Thoracic aorta (tissue), 2 donors: ENCODE results near the gene MARK4. TPM values are rescaled to one million over a fixed set of nuclear protein-coding genes. Genes with fewer than 3 reads are reported as not detected.
"Not testable (repeated sequence)": the region's sequence is repeated elsewhere in the genome, so short reads cannot be mapped to it uniquely, and the experiment has no call there.

Experiments
- ATAC-seq: fragments of 150-250 bp; one replicate; pipeline ENCODE4 v1.8.0; 2017; ENCODE audit warnings: low read depth; ENCODE audit not compliant: insufficient number of reproducible peaks, low FRiP score
- DNase-seq: peaks from one replicate; pipeline ENCODE4 v3.0.0-alpha.2; 2020; ENCODE audit warnings: low spot score
- H3K27ac ChIP-seq, 2 donors: fragments of 200-600 bp; sonication (generic); 1 replicate in 1 of 2; 2 replicates in 1 of 2; pipeline ENCODE4 v1.5.1; 2016; ENCODE audit warnings: mild to moderate bottlenecking in 2 of 2, moderate library complexity in 2 of 2
- H3K27me3 ChIP-seq: fragments of 200-600 bp; sonication (generic); replicated peaks from 2 replicates; pipeline ENCODE4 v1.6.0; 2016; ENCODE audit warnings: mild to moderate bottlenecking; ENCODE audit not compliant: insufficient read depth
- H3K36me3 ChIP-seq: fragments of 200-600 bp; sonication (generic); one replicate; pipeline ENCODE4 v1.5.1; 2016
- H3K4me1 ChIP-seq, 2 donors: fragments of 200-600 bp; sonication (generic); 1 replicate in 1 of 2; 2 replicates in 1 of 2; pipeline versions ENCODE4 v1.5.1 to v1.6.0; 2016; ENCODE audit warnings: low read depth in 2 of 2, mild to moderate bottlenecking in 1 of 2; ENCODE audit not compliant: control insufficient read depth in 1 of 2
- H3K4me3 ChIP-seq: fragments of 200-600 bp; sonication (generic); 2 replicates; pipeline ENCODE4 v1.5.1; 2016; ENCODE audit warnings: mild to moderate bottlenecking
- H3K9me3 ChIP-seq: fragments of 200-600 bp; sonication (generic); 2 replicates; pipeline ENCODE4 v1.5.1; 2016
- CTCF ChIP-seq: fragments of 200-600 bp; sonication (generic); IDR thresholded peaks from one replicate; pipeline ENCODE4 v1.5.1; 2019; ENCODE audit warnings: antibody characterized with exemption
- total RNA-seq, 2 donors: library from RNA; depleted of rRNA; stranded (reverse); fragments of >200 nt; gene quantifications; one replicate each; pipeline versions ENCODE4 v1.1.0 to v1.2.3, GENCODE V29; 2016

MARK4 gene
- total RNA-seq, 2 donors from 2014 or later: 24.1 to 36.2 TPM

GRCh38 chr19:45333609-45334303, 82.7 kb downstream of the MARK4 start:
- no peak for TF ChIP-seq CTCF
- H3K27ac ChIP-seq: no peak overlapping the region

DNA sequence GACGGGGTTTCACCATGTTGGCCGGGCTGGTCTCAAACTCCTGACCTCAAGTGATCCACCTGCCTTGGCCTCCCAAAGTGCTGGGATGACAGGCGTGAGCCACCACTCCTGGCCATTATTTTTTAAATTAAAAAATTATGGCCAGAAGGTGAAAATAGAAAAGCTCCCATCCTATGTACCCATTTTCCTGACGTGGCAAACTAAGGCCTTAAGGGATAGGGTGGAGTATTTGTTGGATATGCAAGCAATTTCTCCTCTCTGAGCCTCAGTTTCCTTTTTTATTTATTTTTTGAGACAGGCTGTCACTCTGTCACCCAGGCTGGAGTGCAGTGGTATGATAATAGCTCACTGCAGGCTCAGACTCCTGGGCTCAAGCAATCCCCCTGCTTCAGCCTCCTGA, 83.8 kb downstream of the MARK4 start:
- not testable (repeated sequence) for H3K36me3 ChIP-seq, H3K4me3 ChIP-seq, DNase-seq, H3K27ac ChIP-seq, ATAC-seq, H3K9me3 ChIP-seq, H3K4me1 ChIP-seq, H3K27me3 ChIP-seq

More at GRCh38 chr19:45333609-45334303, 82.7 kb downstream of the MARK4 start:
- Histone ChIP-seq H3K4me3 (no peak overlapping the region), H3K36me3 (no peaks in the 10 kb centered on the region), H3K4me1 (peaks cover 0 to 5% of the 10 kb centered on the region in 2 donors), H3K27me3 (no peaks in the 10 kb centered on the region), H3K9me3 (no peaks in the 10 kb centered on the region)
- ATAC-seq (no peak), DNase-seq (no peak)

- peaks cover 7 to 11% of the 10 kb centered on the region in 2 donors for H3K4me1 ChIP-seq
- H3K27ac ChIP-seq: no peak overlapping the region
- no peaks in the 10 kb centered on the region for H3K9me3 ChIP-seq
- TF ChIP-seq CTCF: no peak
- H3K4me3 ChIP-seq: no peak overlapping the region
- no peaks in the 10 kb centered on the region for H3K36me3 ChIP-seq
- peaks cover 11% of the 10 kb centered on the region for H3K27me3 ChIP-seq
- ATAC-seq: no peak
- no peak for DNase-seq
Observed at GRCh38 chr19:45336696-45337251, 85.7 kb downstream of the MARK4 start.

DNA sequence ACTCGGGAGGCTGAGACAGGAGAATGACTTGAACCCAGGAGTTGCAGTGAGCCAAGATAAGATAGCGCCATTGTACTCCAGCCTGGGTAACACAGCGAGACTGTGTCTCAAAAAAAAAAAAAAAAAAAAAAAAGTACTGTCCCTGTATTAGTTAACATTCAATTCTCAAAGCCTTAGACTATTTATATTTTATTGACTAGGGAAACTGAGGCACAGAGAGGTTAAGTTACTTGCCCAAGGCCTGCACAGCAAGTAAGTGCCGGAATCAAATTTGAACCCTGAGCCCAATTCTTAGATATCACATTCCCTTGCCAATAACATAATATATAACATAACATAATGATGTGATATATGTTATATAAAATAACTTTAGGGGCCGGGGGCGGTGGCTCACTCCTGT, 88.6 kb downstream of the MARK4 start:
- no peak for ATAC-seq
- DNase-seq: no peak

GRCh38 chr19:45340232-45340898, 89.3 kb downstream of the MARK4 start, which contains the start of gene KLC3:
Gene KLC3 (plus strand): TSS chr19:45340750. CDS start chr19:45345542, 4,792 bp downstream.
- no peak for DNase-seq
- Histone ChIP-seq H3K4me3 (peak within 1 kb of the TSS; percentile 31), H3K9me3 (no peaks in the 10 kb centered on the region), H3K27me3 (peaks cover 11% of the 10 kb centered on the region), H3K4me1 (peaks cover 7 to 11% of the 10 kb centered on the region in 2 donors), H3K36me3 (no peaks in the 10 kb centered on the region), H3K27ac (no peak within 1 kb of the TSS)
- TF ChIP-seq CTCF: no peak
- ATAC-seq: no peak

More for the DNA sequence above, 88.6 kb downstream of the MARK4 start:
- Histone ChIP-seq H3K4me1 (peaks cover 7 to 11% of the 10 kb centered on the region in 2 donors), H3K27ac (no peak overlapping the region), H3K9me3 (no peaks in the 10 kb centered on the region), H3K36me3 (no peaks in the 10 kb centered on the region), H3K4me3 (no peak overlapping the region), H3K27me3 (peaks cover 11% of the 10 kb centered on the region)
- no peak for TF ChIP-seq CTCF
